Brain microvascular endothelial cell (primary cell): Measurements from ENCODE around the gene MMP24.

Experiments used
- DNase-seq: peaks from one replicate; pipeline ENCODE4 v3.0.0-alpha.2; 2020
- H3K27ac ChIP-seq: fragments of 250-450 bp; sonication (Bioruptor Pico); 2 replicates; pipeline ENCODE4 v1.5.1; 2020; ENCODE audit warnings: mild to moderate bottlenecking, moderate library complexity
- H3K27me3 ChIP-seq: fragments of 250-450 bp; sonication (Bioruptor Pico); replicated peaks from 2 replicates; pipeline ENCODE4 v1.5.1; 2020; ENCODE audit warnings: mild to moderate bottlenecking
- H3K36me3 ChIP-seq: fragments of 250-450 bp; sonication (Bioruptor Pico); replicated peaks from 2 replicates; pipeline ENCODE4 v1.5.1; 2020; ENCODE audit warnings: mild to moderate bottlenecking
- H3K4me3 ChIP-seq: 2 replicates; pipeline ENCODE4 v1.5.1; 2011; ENCODE audit warnings: low read depth, mild to moderate bottlenecking, control low read depth, low read length, moderate library complexity
- CTCF ChIP-seq: IDR thresholded peaks from 2 replicates; pipeline ENCODE4 v1.5.1; 2011; ENCODE audit warnings: low read depth, mild to moderate bottlenecking, moderate library complexity, low read length, control low read depth, inconsistent platforms; ENCODE audit errors: missing control alignments
- in situ Hi-C: cut with HindIII; loops from 2 replicates; pipeline ENCODE4 v1.10.0; 2017; ENCODE audit warnings: low sequenced_read_pairs, low pct_ligation_motif_present

MMP24 gene

GRCh38 chr20:35235881-35236280 is 9.4 kb downstream of the MMP24 start:
- Histone ChIP-seq H3K27ac (no peak overlapping the region), H3K4me3 (no peak overlapping the region), H3K27me3 (no peaks in the 10 kb centered on the region), H3K36me3 (no peaks in the 10 kb centered on the region)
- in situ Hi-C loops = no loop called here
- no peak for DNase-seq
- no peak for TF ChIP-seq CTCF

- TF ChIP-seq CTCF = no peak
- no peaks in the 10 kb centered on the region for H3K36me3 ChIP-seq
- no peak for DNase-seq
- in situ Hi-C loops = no loop called here
- no peak overlapping the region for H3K27ac ChIP-seq
- no peaks in the 10 kb centered on the region for H3K27me3 ChIP-seq
- no peak overlapping the region for H3K4me3 ChIP-seq
Observed at GRCh38 chr20:35237486-35237885, 11.0 kb downstream of the MMP24 start.

- no peaks in the 10 kb centered on the region for H3K27me3 ChIP-seq
- no peaks in the 10 kb centered on the region for H3K36me3 ChIP-seq
- in situ Hi-C loops = no loop called here
- H3K27ac ChIP-seq = no peak overlapping the region
- no peak for DNase-seq
- no peak overlapping the region for H3K4me3 ChIP-seq
- TF ChIP-seq CTCF = no peak
Observed at GRCh38 chr20:35238170-35238569, 11.7 kb downstream of the MMP24 start.

GRCh38 chr20:35238735-35239134 is 12.2 kb downstream of the MMP24 start:
- Histone ChIP-seq H3K36me3 (no peaks in the 10 kb centered on the region), H3K27me3 (no peaks in the 10 kb centered on the region), H3K27ac (no peak overlapping the region), H3K4me3 (no peak overlapping the region)
- in situ Hi-C loops = no loop called here
- TF ChIP-seq CTCF = no peak
- no peak for DNase-seq

- Histone ChIP-seq H3K27me3 (no peaks in the 10 kb centered on the region), H3K36me3 (no peaks in the 10 kb centered on the region), H3K27ac (no peak overlapping the region), H3K4me3 (no peak overlapping the region)
- in situ Hi-C loops = no loop called here
- DNase-seq = no peak
- TF ChIP-seq CTCF = no peak
Observed at GRCh38 chr20:35240083-35240810, 13.8 kb downstream of the MMP24 start.

- Histone ChIP-seq H3K4me3 (no peak overlapping the region), H3K27me3 (no peaks in the 10 kb centered on the region), H3K27ac (no peak overlapping the region), H3K36me3 (no peaks in the 10 kb centered on the region)
- no peak for TF ChIP-seq CTCF
- DNase-seq = no peak
- in situ Hi-C loops = no loop called here
Observed at GRCh38 chr20:35240811-35241293, 14.4 kb downstream of the MMP24 start.
